H9 (cell line): ENCODE measurements around the gene TRPM4. TPM values are rescaled to one million over a fixed set of nuclear protein-coding genes. Genes with fewer than 3 reads are reported as not detected.

Experiments
- DNase-seq: peaks from one replicate; pipeline ENCODE4 v3.0.0-alpha.2; 2017
- H2AFZ ChIP-seq: one replicate; pipeline ENCODE4 v1.6.1; 2013; ENCODE audit warnings: mild to moderate bottlenecking, low read length, control low read depth, moderate library complexity
- H2AK5ac ChIP-seq: 2 replicates; pipeline ENCODE4 v1.6.1; 2013; ENCODE audit warnings: low read length, control low read depth, mixed read lengths; ENCODE audit not compliant: insufficient read length
- H2BK120ac ChIP-seq: one replicate; pipeline ENCODE4 v1.6.1; 2013; ENCODE audit warnings: low read depth, mild to moderate bottlenecking, low read length, control low read depth, inconsistent platforms; ENCODE audit not compliant: poor library complexity, severe bottlenecking
- H2BK12ac ChIP-seq: 2 replicates; pipeline ENCODE4 v1.6.1; 2013; ENCODE audit warnings: low read length, control low read depth, mixed read lengths, low read depth; ENCODE audit not compliant: insufficient read length
- H2BK15ac ChIP-seq: 2 replicates; pipeline ENCODE4 v1.6.1; 2013; ENCODE audit warnings: low read depth, low read length, control low read depth
- H2BK20ac ChIP-seq: one replicate; pipeline ENCODE4 v1.6.1; 2013; ENCODE audit warnings: low read depth, mild to moderate bottlenecking, low read length, control low read depth, inconsistent platforms; ENCODE audit not compliant: poor library complexity, severe bottlenecking
- H2BK5ac ChIP-seq: 2 replicates; pipeline ENCODE4 v1.6.1; 2013; ENCODE audit warnings: low read length, control low read depth, mixed read lengths; ENCODE audit not compliant: insufficient read length
- H3K14ac ChIP-seq: 2 replicates; pipeline ENCODE4 v1.6.1; 2013; ENCODE audit warnings: low read length, control low read depth; ENCODE audit not compliant: insufficient read depth
- H3K18ac ChIP-seq: 2 replicates; pipeline ENCODE4 v1.6.1; 2013; ENCODE audit warnings: low read depth, mild to moderate bottlenecking, mixed read lengths, low read length, control low read depth; ENCODE audit not compliant: insufficient read length
- H3K23ac ChIP-seq: 2 replicates; pipeline ENCODE4 v1.6.1; 2013; ENCODE audit warnings: low read length, control low read depth, mixed read lengths, low read depth; ENCODE audit not compliant: insufficient read length
- H3K23me2 ChIP-seq: 2 replicates; pipeline ENCODE4 v1.6.1; 2013; ENCODE audit warnings: low read depth, mild to moderate bottlenecking, mixed read lengths, low read length, control low read depth; ENCODE audit not compliant: insufficient read length, poor library complexity, severe bottlenecking
- H3K27ac ChIP-seq: 2 replicates; pipeline ENCODE4 v1.5.1; 2013; ENCODE audit warnings: low read length, control low read depth, mixed read lengths, low read depth; ENCODE audit not compliant: insufficient read length
- H3K27me3 ChIP-seq: 2 replicates; pipeline ENCODE4 v1.6.1; 2013; ENCODE audit warnings: low read length, control low read depth, inconsistent platforms; ENCODE audit not compliant: insufficient read depth
- H3K4ac ChIP-seq: 2 replicates; pipeline ENCODE4 v1.6.1; 2013; ENCODE audit warnings: low read depth, mild to moderate bottlenecking, control low read depth, inconsistent platforms, low read length, moderate library complexity
- H3K4me1 ChIP-seq: 2 replicates; pipeline ENCODE4 v1.6.1; 2013; ENCODE audit warnings: low read length, control low read depth, inconsistent platforms; ENCODE audit not compliant: insufficient read depth
- H3K4me2 ChIP-seq: 2 replicates; pipeline ENCODE4 v1.6.1; 2013; ENCODE audit warnings: low read length, control low read depth, mixed read lengths; ENCODE audit not compliant: insufficient read length, insufficient read depth
- H3K56ac ChIP-seq: 2 replicates; pipeline ENCODE4 v1.6.1; 2013; ENCODE audit warnings: low read depth, mild to moderate bottlenecking, mixed read lengths, low read length, control low read depth; ENCODE audit not compliant: insufficient read length
- H3K79me1 ChIP-seq: 2 replicates; pipeline ENCODE4 v1.6.1; 2013; ENCODE audit warnings: low read depth, mild to moderate bottlenecking, moderate library complexity, low read length, control low read depth, inconsistent platforms; ENCODE audit not compliant: insufficient read depth, poor library complexity, severe bottlenecking
- H3K79me2 ChIP-seq: 2 replicates; pipeline ENCODE4 v1.6.1; 2013; ENCODE audit warnings: low read length, control low read depth, inconsistent platforms; ENCODE audit not compliant: insufficient read depth
- H3K9ac ChIP-seq: 2 replicates; pipeline ENCODE4 v1.6.1; 2013; ENCODE audit warnings: low read length, control low read depth, mixed read lengths; ENCODE audit not compliant: insufficient read length; ENCODE audit errors: extremely low read depth
- H3K9me3 ChIP-seq: one replicate; pipeline ENCODE4 v1.6.1; 2013; ENCODE audit warnings: low read depth, low read length, inconsistent platforms; ENCODE audit not compliant: control insufficient read depth
- H3T11ph ChIP-seq: one replicate; pipeline ENCODE4 v1.6.1; 2013; ENCODE audit warnings: mild to moderate bottlenecking, low read length, control low read depth, inconsistent platforms
- H4K20me1 ChIP-seq: one replicate; pipeline ENCODE4 v1.6.1; 2013; ENCODE audit not compliant: control insufficient read depth, insufficient read length, insufficient read depth
- H4K5ac ChIP-seq: 2 replicates; pipeline ENCODE4 v1.6.1; 2013; ENCODE audit warnings: low read depth, mild to moderate bottlenecking, mixed read lengths, low read length, control low read depth; ENCODE audit not compliant: insufficient read length
- H4K8ac ChIP-seq: replicated peaks from 2 replicates; pipeline ENCODE4 v1.6.1; 2013; ENCODE audit warnings: low read length, control low read depth, mixed read lengths, low read depth; ENCODE audit not compliant: insufficient read length
- H4K91ac ChIP-seq: 2 replicates; pipeline ENCODE4 v1.6.1; 2013; ENCODE audit warnings: low read depth, mild to moderate bottlenecking, moderate library complexity, mixed read lengths, low read length, control low read depth; ENCODE audit not compliant: insufficient read length
- H3K27ac Mint-ChIP-seq, 3 experiments: 2 replicates in 2 of 3; 3 replicates in 1 of 3; pipeline ENCODE4 v1.8.0; 2020 to 2021; ENCODE audit warnings: mixed read lengths in 3 of 3, mild to moderate bottlenecking in 1 of 3, moderate library complexity in 1 of 3
- H3K27me3 Mint-ChIP-seq: 2 replicates; pipeline ENCODE4 v1.8.0; 2021; ENCODE audit warnings: low read depth, mild to moderate bottlenecking, moderate library complexity, mixed read lengths
- H3K36me3 Mint-ChIP-seq, 3 experiments: 2 replicates in 2 of 3; 3 replicates in 1 of 3; pipeline ENCODE4 v1.8.0; 2020 to 2021; ENCODE audit warnings: low read depth in 3 of 3, mixed read lengths in 3 of 3; ENCODE audit not compliant: insufficient read depth in 1 of 3
- H3K4me1 Mint-ChIP-seq, 2 experiments: 2 replicates each; pipeline ENCODE4 v1.8.0; 2020; ENCODE audit warnings: mixed read lengths in 2 of 2
- H3K4me3 Mint-ChIP-seq, 2 experiments: 2 replicates in 1 of 2; 3 replicates in 1 of 2; pipeline ENCODE4 v1.8.0; 2020 to 2021; ENCODE audit warnings: mild to moderate bottlenecking in 2 of 2, mixed read lengths in 2 of 2, moderate library complexity in 1 of 2
- H3K9me3 Mint-ChIP-seq, 2 experiments: 2 replicates in 1 of 2; 3 replicates in 1 of 2; pipeline ENCODE4 v1.8.0; 2020; ENCODE audit warnings: mild to moderate bottlenecking in 2 of 2, mixed read lengths in 2 of 2, moderate library complexity in 1 of 2
- WGBS: extraction: QIAGEN DNeasy Blood & Tissue Kit; methylation state at CpG from one replicate; pipeline ENCODE4 v1.1.7; 2013; ENCODE audit warnings: missing lambda C conversion rate, low lambda C conversion rate, mixed read lengths; ENCODE audit not compliant: insufficient read length; ENCODE audit errors: extremely low coverage; 5-methylcytosine and 5-hydroxymethylcytosine counted together
- total RNA-seq: library from RNA; stranded (reverse); gene quantifications from 2 replicates; pipeline ENCODE4 v1.2.1, GENCODE V29; 2021
- TF ChIP-seq, protein P1 (sequence below): fragments of 200-600 bp; sonication (generic); conservative IDR thresholded peaks from 3 replicates; pipeline ENCODE4 v1.8.0; 2021; ENCODE audit warnings: antibody characterized with exemption, mild to moderate bottlenecking

Gene TRPM4
- total RNA-seq, 1 experiment from 2014 or later, result 6.9 TPM

DNA sequence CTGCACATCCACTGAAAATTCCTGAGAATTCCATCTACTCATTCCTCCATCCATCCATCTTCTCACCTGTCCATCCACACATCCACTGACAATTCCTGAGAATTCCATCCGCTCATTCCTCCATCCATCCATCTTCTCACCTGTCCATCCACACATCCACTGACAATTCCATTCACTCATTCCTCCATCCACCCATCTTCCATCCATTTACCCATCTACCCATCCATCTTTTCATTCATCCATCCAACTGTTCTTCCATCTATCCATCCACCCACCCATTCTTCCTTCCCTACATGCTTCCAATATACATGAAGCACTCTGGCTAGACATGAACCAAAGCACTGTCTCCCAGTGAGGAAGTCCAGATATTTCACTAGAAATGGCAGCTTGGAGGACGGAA lies 15.6 kb downstream of the TRPM4 start:
- TF ChIP-seq, protein P1, sequence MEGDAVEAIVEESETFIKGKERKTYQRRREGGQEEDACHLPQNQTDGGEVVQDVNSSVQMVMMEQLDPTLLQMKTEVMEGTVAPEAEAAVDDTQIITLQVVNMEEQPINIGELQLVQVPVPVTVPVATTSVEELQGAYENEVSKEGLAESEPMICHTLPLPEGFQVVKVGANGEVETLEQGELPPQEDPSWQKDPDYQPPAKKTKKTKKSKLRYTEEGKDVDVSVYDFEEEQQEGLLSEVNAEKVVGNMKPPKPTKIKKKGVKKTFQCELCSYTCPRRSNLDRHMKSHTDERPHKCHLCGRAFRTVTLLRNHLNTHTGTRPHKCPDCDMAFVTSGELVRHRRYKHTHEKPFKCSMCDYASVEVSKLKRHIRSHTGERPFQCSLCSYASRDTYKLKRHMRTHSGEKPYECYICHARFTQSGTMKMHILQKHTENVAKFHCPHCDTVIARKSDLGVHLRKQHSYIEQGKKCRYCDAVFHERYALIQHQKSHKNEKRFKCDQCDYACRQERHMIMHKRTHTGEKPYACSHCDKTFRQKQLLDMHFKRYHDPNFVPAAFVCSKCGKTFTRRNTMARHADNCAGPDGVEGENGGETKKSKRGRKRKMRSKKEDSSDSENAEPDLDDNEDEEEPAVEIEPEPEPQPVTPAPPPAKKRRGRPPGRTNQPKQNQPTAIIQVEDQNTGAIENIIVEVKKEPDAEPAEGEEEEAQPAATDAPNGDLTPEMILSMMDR, result no peak
- Histone ChIP-seq H3K18ac (no peak overlapping the region), H2BK12ac (no peak overlapping the region), H3K23me2 (no peaks in the 10 kb centered on the region), H3T11ph (no peak overlapping the region), H2BK5ac (no peak overlapping the region), H4K8ac (no peak overlapping the region), H3K4me1 (no peaks in the 10 kb centered on the region), H2AFZ (no peak overlapping the region), H4K91ac (no peak overlapping the region), H3K27ac (no peak overlapping the region), H2BK20ac (no peak overlapping the region), H3K79me2 (no peaks in the 10 kb centered on the region), H3K14ac (no peak overlapping the region), H4K5ac (no peak overlapping the region), H2BK15ac (no peak overlapping the region), H3K4ac (no peak overlapping the region), H3K9ac (no peak overlapping the region), H3K4me2 (no peak overlapping the region), H3K9me3 (no peaks in the 10 kb centered on the region), H3K27me3 (no peaks in the 10 kb centered on the region), H3K23ac (no peak overlapping the region), H3K56ac (no peak overlapping the region), H3K79me1 (no peaks in the 10 kb centered on the region), H2BK120ac (no peak overlapping the region), H2AK5ac (no peak overlapping the region), H4K20me1 (no peaks in the 10 kb centered on the region)
- Mint-ChIP-seq H3K27ac (no peak overlapping the region), H3K4me1 (no peaks in the 10 kb centered on the region), H3K4me3 (no peak overlapping the region), H3K9me3 (no peaks in the 10 kb centered on the region), H3K27me3 (no peaks in the 10 kb centered on the region; the same call in 1 of the 2 replicates), H3K36me3 (peaks cover 0 to 6% (median 0%) of the 10 kb centered on the region in 3 experiments; a peak in 1 of 7 replicates)
- no peak for DNase-seq
- WGBS, result no CpG with 5 or more reads among the region's 2 CpGs
